ENCODE results near the gene RELT. TPM values are rescaled to one million over a fixed set of nuclear protein-coding genes. Genes with fewer than 3 reads are reported as not detected.
A peak's percentile ranks its signal among the peaks of the same experiment; 100 is the strongest.

RELT gene
- total and polyA plus RNA-seq, 2 donors (not counting 1 experiment from before 2014, with no cell fraction given), result 71.6 to 92.4 TPM

DNA sequence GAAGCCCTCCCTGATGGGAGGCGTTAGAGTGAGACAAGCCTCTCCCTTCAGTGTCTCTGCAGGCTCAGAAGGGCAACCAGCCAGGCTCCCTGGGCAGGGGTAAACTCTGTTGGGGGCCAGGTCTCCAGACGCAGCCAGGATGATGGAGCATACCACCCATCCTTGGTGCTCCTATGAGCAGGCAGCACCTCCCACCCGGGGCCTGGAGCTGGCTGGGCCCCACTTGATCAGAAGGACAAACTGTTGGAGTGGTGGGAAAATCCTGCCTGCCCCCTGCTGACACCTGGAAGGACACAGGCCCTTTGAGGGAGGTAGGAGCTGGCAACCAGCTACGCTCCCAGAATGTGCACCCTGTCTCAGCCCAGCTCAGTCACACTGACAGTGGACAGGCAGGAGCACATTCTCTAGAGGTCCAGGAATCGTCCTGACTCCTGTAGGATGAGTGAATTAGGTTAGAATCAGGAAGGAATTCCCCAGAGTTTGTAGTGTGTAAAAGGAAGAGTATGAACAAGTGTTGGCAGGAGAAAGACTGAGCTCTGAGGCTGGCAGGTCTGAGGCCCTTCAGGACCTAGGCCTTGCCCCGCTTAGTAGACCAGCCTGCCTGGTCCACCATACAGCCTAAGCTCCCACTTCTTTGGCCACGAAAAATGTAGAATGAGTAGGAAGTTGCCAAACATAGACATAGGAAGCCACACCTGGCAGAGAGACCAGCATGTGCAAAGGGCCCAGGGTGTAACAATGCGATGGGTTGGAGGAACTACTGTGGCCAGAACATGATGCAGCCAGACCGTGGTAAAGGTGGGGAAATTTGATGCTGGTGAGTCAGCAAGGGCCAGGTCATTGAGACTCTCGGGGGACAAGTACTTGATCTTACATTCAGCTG is 49.0 kb upstream of the RELT start:
- ATAC-seq (ENCODE audit: low read depth), result peak; percentile 31
- WGBS (ENCODE audit: insufficient coverage), result 70% methylated on average over 10 of the region's 10 CpGs

More for the DNA sequence above, 49.0 kb upstream of the RELT start:
- no peak overlapping the region for H2AFZ ChIP-seq (ENCODE audit: insufficient read depth, low read depth, low read length, poor library complexity, severe bottlenecking)
- no peak overlapping the region for H3K9ac ChIP-seq (ENCODE audit: low read length)
- CTCF ChIA-PET, result interaction anchor here (0.7 to 7.2 kb wide), 5 partner anchors 8 to 298 kb away, joined by 3 to 45 read pairs (median 3); partner anchors contain the start of gene ARHGEF17
- H3K4me1 ChIP-seq (ENCODE audit: control insufficient read depth in 2 of 2, insufficient read depth in 2 of 2, low read length in 2 of 2), result peaks cover 6 to 14% of the 10 kb centered on the region in 2 donors
- Mint-ChIP-seq H3K27ac (no peak overlapping the region), H3K4me1 (peaks cover 16% of the 10 kb centered on the region), H3K27me3 (no peaks in the 10 kb centered on the region), H3K9me3 (ENCODE audit: insufficient read depth) (no peaks in the 10 kb centered on the region), H3K4me3 (no peak overlapping the region)
- no peak overlapping the region for H3K4me2 ChIP-seq (replicated peaks; ENCODE audit: low read depth, low read length, poor library complexity, severe bottlenecking)
- H4K20me1 ChIP-seq (ENCODE audit: control insufficient read depth, insufficient read depth, low read length, poor library complexity, severe bottlenecking), result no peaks in the 10 kb centered on the region
- H3K79me2 ChIP-seq (ENCODE audit: control insufficient read depth, insufficient read depth, low read length), result no peaks in the 10 kb centered on the region
- TF ChIP-seq, protein P1, sequence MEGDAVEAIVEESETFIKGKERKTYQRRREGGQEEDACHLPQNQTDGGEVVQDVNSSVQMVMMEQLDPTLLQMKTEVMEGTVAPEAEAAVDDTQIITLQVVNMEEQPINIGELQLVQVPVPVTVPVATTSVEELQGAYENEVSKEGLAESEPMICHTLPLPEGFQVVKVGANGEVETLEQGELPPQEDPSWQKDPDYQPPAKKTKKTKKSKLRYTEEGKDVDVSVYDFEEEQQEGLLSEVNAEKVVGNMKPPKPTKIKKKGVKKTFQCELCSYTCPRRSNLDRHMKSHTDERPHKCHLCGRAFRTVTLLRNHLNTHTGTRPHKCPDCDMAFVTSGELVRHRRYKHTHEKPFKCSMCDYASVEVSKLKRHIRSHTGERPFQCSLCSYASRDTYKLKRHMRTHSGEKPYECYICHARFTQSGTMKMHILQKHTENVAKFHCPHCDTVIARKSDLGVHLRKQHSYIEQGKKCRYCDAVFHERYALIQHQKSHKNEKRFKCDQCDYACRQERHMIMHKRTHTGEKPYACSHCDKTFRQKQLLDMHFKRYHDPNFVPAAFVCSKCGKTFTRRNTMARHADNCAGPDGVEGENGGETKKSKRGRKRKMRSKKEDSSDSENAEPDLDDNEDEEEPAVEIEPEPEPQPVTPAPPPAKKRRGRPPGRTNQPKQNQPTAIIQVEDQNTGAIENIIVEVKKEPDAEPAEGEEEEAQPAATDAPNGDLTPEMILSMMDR (IDR thresholded peaks at IDR 0.05), result no peak
- no peak for TF ChIP-seq EZH2 (IDR thresholded peaks at IDR 0.05; ENCODE audit: borderline replicate concordance, insufficient read depth, low read depth, low read length, poor library complexity, severe bottlenecking)
- no peaks in the 10 kb centered on the region for H3K36me3 ChIP-seq (replicated peaks in 1 of 2; ENCODE audit: control extremely low read depth in 1 of 2, control insufficient read depth in 1 of 2, extremely low read depth in 1 of 2, insufficient read depth in 2 of 2, low read length in 1 of 2)
- POLR2A ChIA-PET, result interaction anchor here (1.7 kb wide), 1 partner anchor 18 kb away, joined by 5 read pairs; no protein-coding TSS in a partner anchor
- H3K9me3 ChIP-seq (ENCODE audit: control extremely low read depth in 1 of 3, control insufficient read depth in 2 of 3, insufficient read depth in 1 of 3, low read length in 2 of 3), result no peaks in the 10 kb centered on the region
- intact Hi-C loops (cut with micrococcal nuclease), result no loop called here
- H3K27ac ChIP-seq (ENCODE audit: low read length in 2 of 2), result no peak overlapping the region
- H3K27me3 ChIP-seq (replicated peaks in 1 of 4; ENCODE audit: control extremely low read depth in 1 of 4, control insufficient read depth in 3 of 4, insufficient read depth in 4 of 4, low read length in 3 of 4), result peaks cover 0 to 3% (median 0%) of the 10 kb centered on the region in 4 experiments
- no peak for DNase-seq
- no peak overlapping the region for H3K4me3 ChIP-seq (ENCODE audit: control extremely low read depth in 1 of 5, extremely low read depth in 1 of 5, insufficient read depth in 1 of 5, low read depth in 2 of 5, low read length in 4 of 5)
